WERI-Rb-1 (cell line): ENCODE measurements around the gene TNFRSF25.

ENCODE experiments used
- DNase-seq: peaks from one replicate; pipeline ENCODE4 v3.0.0-alpha.2; 2020
- H3K27ac ChIP-seq: fragments of 250-450 bp; sonication (Bioruptor Pico); 2 replicates; pipeline ENCODE4 v1.5.1; 2020; ENCODE audit warnings: mild to moderate bottlenecking, moderate library complexity
- H3K27me3 ChIP-seq: fragments of 250-450 bp; sonication (Bioruptor Pico); 2 replicates; pipeline ENCODE4 v1.5.1; 2021; ENCODE audit warnings: mild to moderate bottlenecking, low read depth, moderate library complexity; ENCODE audit not compliant: insufficient read depth, severe bottlenecking
- H3K36me3 ChIP-seq: fragments of 250-450 bp; sonication (Bioruptor Pico); 2 replicates; pipeline ENCODE4 v1.5.1; 2020; ENCODE audit warnings: mild to moderate bottlenecking, moderate library complexity
- H3K4me3 ChIP-seq: 2 replicates; pipeline ENCODE4 v1.5.1; 2011; ENCODE audit warnings: low read depth, mild to moderate bottlenecking, control low read depth, low read length
- H3K9me3 ChIP-seq: fragments of 250-450 bp; sonication (Bioruptor Pico); 2 replicates; pipeline ENCODE4 v1.5.1; 2021; ENCODE audit warnings: mild to moderate bottlenecking, moderate library complexity; ENCODE audit not compliant: severe bottlenecking
- TF ChIP-seq, protein P1 (sequence below): IDR thresholded peaks from 2 replicates; pipeline ENCODE4 v1.5.1; 2011; ENCODE audit warnings: low read depth, mild to moderate bottlenecking, control low read depth, inconsistent platforms, low read length

Gene TNFRSF25

GRCh38 chr1:6424619-6425593 lies 41.1 kb downstream of the TNFRSF25 start, which contains the start of gene ESPN:
Gene ESPN, plus strand, starts transcription at chr1:6424776. Its CDS starts 180 bp downstream, at chr1:6424956.
- no peak for DNase-seq
- Histone ChIP-seq H3K27me3 (no peaks in the 10 kb centered on the region), H3K4me3 (no peak within 1 kb of the TSS)

DNA sequence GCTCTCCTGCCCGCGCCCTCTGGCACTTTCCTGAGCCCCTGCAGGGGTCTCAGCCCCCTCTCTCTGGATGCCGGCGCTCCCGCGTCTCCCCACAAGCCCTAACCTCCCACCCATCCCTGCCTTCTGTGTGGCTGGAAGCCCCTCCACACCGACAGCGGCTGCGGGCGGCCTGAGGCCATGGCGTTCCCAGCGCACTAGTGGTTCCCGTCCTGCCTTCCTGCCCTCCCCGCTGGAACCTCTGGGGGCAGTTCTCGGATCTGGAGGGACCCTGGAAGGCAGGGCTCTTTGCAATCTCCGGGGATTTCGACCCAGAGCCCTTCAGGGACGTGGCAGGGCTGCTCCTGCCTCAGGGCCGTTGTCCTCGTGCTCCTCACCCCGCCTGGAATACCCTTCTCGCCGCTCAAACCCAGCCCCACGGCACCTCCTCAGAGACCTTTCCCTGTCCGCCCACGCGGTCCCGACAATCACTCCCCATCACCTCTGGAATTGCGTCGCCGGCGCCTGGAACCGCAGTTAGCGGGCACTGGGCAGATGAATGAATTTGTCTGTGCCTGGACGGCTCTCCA lies 41.9 kb downstream of the TNFRSF25 start:
- no peaks in the 10 kb centered on the region for H3K27me3 ChIP-seq
- no peaks in the 10 kb centered on the region for H3K9me3 ChIP-seq
- peak overlapping the region; percentile 36; the same call in 1 of the 2 replicates for H3K27ac ChIP-seq
- DNase-seq: no peak
- TF ChIP-seq, protein P1, sequence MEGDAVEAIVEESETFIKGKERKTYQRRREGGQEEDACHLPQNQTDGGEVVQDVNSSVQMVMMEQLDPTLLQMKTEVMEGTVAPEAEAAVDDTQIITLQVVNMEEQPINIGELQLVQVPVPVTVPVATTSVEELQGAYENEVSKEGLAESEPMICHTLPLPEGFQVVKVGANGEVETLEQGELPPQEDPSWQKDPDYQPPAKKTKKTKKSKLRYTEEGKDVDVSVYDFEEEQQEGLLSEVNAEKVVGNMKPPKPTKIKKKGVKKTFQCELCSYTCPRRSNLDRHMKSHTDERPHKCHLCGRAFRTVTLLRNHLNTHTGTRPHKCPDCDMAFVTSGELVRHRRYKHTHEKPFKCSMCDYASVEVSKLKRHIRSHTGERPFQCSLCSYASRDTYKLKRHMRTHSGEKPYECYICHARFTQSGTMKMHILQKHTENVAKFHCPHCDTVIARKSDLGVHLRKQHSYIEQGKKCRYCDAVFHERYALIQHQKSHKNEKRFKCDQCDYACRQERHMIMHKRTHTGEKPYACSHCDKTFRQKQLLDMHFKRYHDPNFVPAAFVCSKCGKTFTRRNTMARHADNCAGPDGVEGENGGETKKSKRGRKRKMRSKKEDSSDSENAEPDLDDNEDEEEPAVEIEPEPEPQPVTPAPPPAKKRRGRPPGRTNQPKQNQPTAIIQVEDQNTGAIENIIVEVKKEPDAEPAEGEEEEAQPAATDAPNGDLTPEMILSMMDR: no peak
- no peak overlapping the region for H3K4me3 ChIP-seq
- no peaks in the 10 kb centered on the region for H3K36me3 ChIP-seq

More at GRCh38 chr1:6424619-6425593, 41.1 kb downstream of the TNFRSF25 start, which contains the start of gene ESPN:
- TF ChIP-seq, protein P1: no peak
- Histone ChIP-seq H3K27ac (peak within 1 kb of the TSS; percentile 67), H3K36me3 (no peaks in the 10 kb centered on the region), H3K9me3 (no peaks in the 10 kb centered on the region)

DNA sequence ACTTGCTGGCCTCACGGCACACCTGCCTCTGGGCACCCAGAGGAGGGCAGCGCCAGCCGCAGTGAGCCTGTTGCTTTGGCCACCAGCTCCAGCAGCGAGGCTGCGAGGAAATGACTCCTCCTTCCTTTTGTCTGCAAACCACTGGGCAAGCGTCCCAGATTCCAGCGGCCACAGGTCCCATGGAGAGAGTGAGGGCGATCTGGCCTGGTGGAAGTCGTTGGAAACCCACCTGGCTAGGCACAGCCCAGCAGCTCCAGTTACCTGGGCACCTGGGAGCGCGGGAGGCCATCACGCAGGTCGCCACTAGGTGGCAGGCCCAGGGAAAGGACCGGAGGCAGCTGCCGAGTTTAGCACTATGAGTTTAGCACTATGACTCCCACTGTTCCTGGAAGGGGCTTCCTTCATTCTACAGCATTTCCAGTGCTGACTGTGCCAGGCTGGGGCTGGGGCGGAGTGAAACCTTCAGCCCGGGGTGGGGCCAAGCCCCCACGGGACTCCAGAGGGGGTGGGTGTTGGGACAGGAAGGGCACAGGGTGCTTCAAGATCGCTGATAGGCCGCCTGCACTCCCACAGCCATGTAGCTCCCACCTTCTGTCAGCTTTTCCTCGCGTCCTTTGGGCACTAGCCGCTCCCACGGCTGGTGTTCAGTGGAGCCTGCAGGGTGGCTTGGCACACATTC lies 42.5 kb downstream of the TNFRSF25 start:
- H3K27me3 ChIP-seq: no peaks in the 10 kb centered on the region
- no peak overlapping the region for H3K4me3 ChIP-seq

GRCh38 chr1:6421266-6421665 lies 44.7 kb downstream of the TNFRSF25 start:
- H3K9me3 ChIP-seq: no peaks in the 10 kb centered on the region
- TF ChIP-seq, protein P1: no peak

More for the DNA sequence above, 42.5 kb downstream of the TNFRSF25 start:
- Histone ChIP-seq H3K36me3 (no peaks in the 10 kb centered on the region), H3K27ac (peak overlapping the region; percentile 36), H3K9me3 (no peaks in the 10 kb centered on the region)
- TF ChIP-seq, protein P1: peak; percentile 92
- peak; percentile 77 for DNase-seq

DNA sequence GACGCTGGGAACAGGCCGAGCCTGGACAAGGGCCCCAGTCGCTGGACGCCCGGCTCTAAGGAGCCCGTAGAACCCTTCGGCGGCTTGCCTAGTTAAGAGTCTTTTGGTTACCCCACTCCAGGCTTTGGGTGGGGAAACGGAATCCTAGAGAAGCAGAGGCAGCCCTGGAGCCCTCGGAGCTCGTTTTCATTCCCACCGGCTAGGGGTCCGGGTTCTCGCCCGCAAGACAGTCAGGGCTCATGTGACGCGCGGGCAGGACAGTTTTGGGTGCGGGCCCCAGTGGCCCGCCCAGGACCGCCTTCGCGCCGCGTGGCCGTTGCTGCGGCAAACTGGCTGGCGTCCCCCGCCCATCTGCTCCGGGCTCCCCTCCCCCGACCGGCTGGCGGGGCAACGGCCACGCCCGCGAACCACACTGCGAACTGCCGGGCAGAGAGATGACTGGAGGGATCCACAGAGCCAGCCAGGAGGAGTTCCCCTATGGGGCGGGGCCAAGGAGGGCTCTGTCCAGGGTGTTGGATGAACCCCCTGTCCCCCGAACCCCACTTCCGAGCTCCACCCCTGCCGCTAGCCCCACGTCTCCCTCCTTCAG lies 45.4 kb downstream of the TNFRSF25 start:
- Histone ChIP-seq H3K4me3 (no peak overlapping the region), H3K27ac (peak overlapping the region; percentile 43), H3K36me3 (no peaks in the 10 kb centered on the region), H3K27me3 (no peaks in the 10 kb centered on the region), H3K9me3 (no peaks in the 10 kb centered on the region)
- no peak for DNase-seq
- TF ChIP-seq, protein P1: no peak

More at GRCh38 chr1:6421266-6421665, 44.7 kb downstream of the TNFRSF25 start:
- no peaks in the 10 kb centered on the region for H3K36me3 ChIP-seq
- DNase-seq: no peak
- H3K27ac ChIP-seq: peak overlapping the region; percentile 43
- no peaks in the 10 kb centered on the region for H3K27me3 ChIP-seq
- H3K4me3 ChIP-seq: no peak overlapping the region
